ENCODE measurements around the gene RPS6KA2. TPM values are rescaled to one million over a fixed set of nuclear protein-coding genes. Genes with fewer than 3 reads are reported as not detected.

RPS6KA2 gene
- total RNA-seq, 1 donor from 2014 or later = 33.7 TPM

- H3K9me3 Mint-ChIP-seq = peaks cover 12% of the 10 kb centered on the region
- no peaks in the 10 kb centered on the region for H3K27me3 Mint-ChIP-seq (ENCODE audit: low read depth)
- peaks cover 24% of the 10 kb centered on the region for H3K36me3 Mint-ChIP-seq (ENCODE audit: low read depth)
- no peak for DNase-seq (ENCODE audit: low read depth, low spot score)
- H3K4me1 Mint-ChIP-seq = no peaks in the 10 kb centered on the region
- no peak overlapping the region for H3K27ac Mint-ChIP-seq (ENCODE audit: unreplicated experiment)
- no peak for TF ChIP-seq CTCF (conservative IDR thresholded peaks at IDR 0.05)
- no peak overlapping the region for H3K4me3 Mint-ChIP-seq
These were observed 214.1 kb downstream of the RPS6KA2 start for GRCh38 chr6:166412911-166413384.

- TF ChIP-seq CTCF (conservative IDR thresholded peaks at IDR 0.05) = no peak
- no peaks in the 10 kb centered on the region for H3K4me1 Mint-ChIP-seq
- H3K9me3 Mint-ChIP-seq = peaks cover 12% of the 10 kb centered on the region
- H3K36me3 Mint-ChIP-seq (ENCODE audit: low read depth) = peaks cover 22% of the 10 kb centered on the region
- no peak overlapping the region for H3K27ac Mint-ChIP-seq (ENCODE audit: unreplicated experiment)
- no peak overlapping the region for H3K4me3 Mint-ChIP-seq
- no peak for DNase-seq (ENCODE audit: low read depth, low spot score)
- no peaks in the 10 kb centered on the region for H3K27me3 Mint-ChIP-seq (ENCODE audit: low read depth)
These were observed 214.7 kb downstream of the RPS6KA2 start for GRCh38 chr6:166412156-166412910.

- DNase-seq (ENCODE audit: low read depth, low spot score) = no peak
- H3K36me3 Mint-ChIP-seq (ENCODE audit: low read depth) = peaks cover 16% of the 10 kb centered on the region
- no peak for TF ChIP-seq CTCF (conservative IDR thresholded peaks at IDR 0.05)
- H3K4me1 Mint-ChIP-seq = no peaks in the 10 kb centered on the region
- peaks cover 10% of the 10 kb centered on the region for H3K9me3 Mint-ChIP-seq
- H3K27ac Mint-ChIP-seq (ENCODE audit: unreplicated experiment) = no peak overlapping the region
- H3K27me3 Mint-ChIP-seq (ENCODE audit: low read depth) = no peaks in the 10 kb centered on the region
- H3K4me3 Mint-ChIP-seq = no peak overlapping the region
These were observed 215.3 kb downstream of the RPS6KA2 start for GRCh38 chr6:166411721-166412151.

- H3K4me1 Mint-ChIP-seq = no peaks in the 10 kb centered on the region
These were observed 215.8 kb downstream of the RPS6KA2 start for GRCh38 chr6:166411271-166411670.

GRCh38 chr6:166410426-166410935 is 216.6 kb downstream of the RPS6KA2 start:
- no peak for TF ChIP-seq CTCF (conservative IDR thresholded peaks at IDR 0.05)
- Mint-ChIP-seq H3K27ac (ENCODE audit: unreplicated experiment) (no peak overlapping the region), H3K9me3 (peaks cover 2% of the 10 kb centered on the region), H3K27me3 (ENCODE audit: low read depth) (no peaks in the 10 kb centered on the region), H3K4me3 (no peak overlapping the region), H3K36me3 (ENCODE audit: low read depth) (peaks cover 3% of the 10 kb centered on the region), H3K4me1 (no peaks in the 10 kb centered on the region)
- DNase-seq (ENCODE audit: low read depth, low spot score) = no peak

More at GRCh38 chr6:166411271-166411670, 215.8 kb downstream of the RPS6KA2 start:
- no peak for DNase-seq (ENCODE audit: low read depth, low spot score)
- Mint-ChIP-seq H3K9me3 (peaks cover 6% of the 10 kb centered on the region), H3K27ac (ENCODE audit: unreplicated experiment) (no peak overlapping the region), H3K4me3 (no peak overlapping the region), H3K36me3 (ENCODE audit: low read depth) (peaks cover 11% of the 10 kb centered on the region), H3K27me3 (ENCODE audit: low read depth) (no peaks in the 10 kb centered on the region)
- no peak for TF ChIP-seq CTCF (conservative IDR thresholded peaks at IDR 0.05)

All from neural crest cell (in vitro differentiated cells).